Stimulated activated CD4-positive, alpha-beta T cell treated with anti-CD3 and anti-CD28 coated beads, Interleukin-1b, Interleukin-23, amount 100 ng/mL, for 1 hour (primary cell): ENCODE measurements around the gene SBK2.
"Not testable (repeated sequence)": the region's sequence is repeated elsewhere in the genome, so short reads cannot be mapped to it uniquely, and the experiment has no call there.

Experiments
- DNase-seq, 2 donors: peaks; one replicate each; pipeline ENCODE4 v3.0.0-alpha.2; 2020; ENCODE audit warnings: low read depth in 2 of 2

Gene SBK2

GRCh38 chr19:55502197-55502952 lies 34.6 kb downstream of the SBK2 start:
- no peak for DNase-seq

GRCh38 chr19:55500368-55500952 lies 36.5 kb downstream of the SBK2 start:
- DNase-seq = no peak

- no peak for DNase-seq
These were observed 38.6 kb downstream of the SBK2 start for GRCh38 chr19:55498246-55498840.

- DNase-seq = no peak
These were observed 39.2 kb downstream of the SBK2 start for GRCh38 chr19:55497763-55498162.

- DNase-seq = not testable (repeated sequence)
These were observed 40.1 kb downstream of the SBK2 start for GRCh38 chr19:55496820-55497219.

GRCh38 chr19:55495646-55496349 lies 41.1 kb downstream of the SBK2 start:
- DNase-seq = no peak

GRCh38 chr19:55494172-55494761 lies 42.7 kb downstream of the SBK2 start:
- no peak for DNase-seq

- DNase-seq = no peak
These were observed 43.2 kb downstream of the SBK2 start for GRCh38 chr19:55493645-55494171.

- DNase-seq = no peak
These were observed 43.8 kb downstream of the SBK2 start for GRCh38 chr19:55493052-55493644.

GRCh38 chr19:55492362-55492944 lies 44.5 kb downstream of the SBK2 start:
- no peak for DNase-seq

GRCh38 chr19:55491546-55492360 lies 45.2 kb downstream of the SBK2 start:
- DNase-seq = no peak

- DNase-seq = no peak
These were observed 46.2 kb downstream of the SBK2 start for GRCh38 chr19:55490478-55491432.

- DNase-seq = no peak
These were observed 47.0 kb downstream of the SBK2 start for GRCh38 chr19:55489711-55490477.

GRCh38 chr19:55488986-55489710 lies 47.8 kb downstream of the SBK2 start:
- DNase-seq = no peak

GRCh38 chr19:55487924-55488687 lies 48.8 kb downstream of the SBK2 start, which contains the start of gene SSC5D:
SSC5D (plus strand) TSS chr19:55488436; CDS start chr19:55488590, 154 bp downstream.
- no peak for DNase-seq
